C4-2B (cell line): ENCODE measurements around the gene SLC6A13.

Experiments used
- H3K27ac ChIP-seq: fragments of 450-650 bp; 2 replicates; pipeline ENCODE4 v1.5.1; 2017
- ZFX ChIP-seq: fragments of 450-650 bp; IDR thresholded peaks from 2 replicates; pipeline ENCODE4 v1.6.1; 2017
- TF ChIP-seq, protein P1 (sequence below): fragments of 450-650 bp; conservative IDR thresholded peaks from 2 replicates; pipeline ENCODE4 v1.5.1; 2017; ENCODE audit warnings: mild to moderate bottlenecking

The SLC6A13 gene

DNA sequence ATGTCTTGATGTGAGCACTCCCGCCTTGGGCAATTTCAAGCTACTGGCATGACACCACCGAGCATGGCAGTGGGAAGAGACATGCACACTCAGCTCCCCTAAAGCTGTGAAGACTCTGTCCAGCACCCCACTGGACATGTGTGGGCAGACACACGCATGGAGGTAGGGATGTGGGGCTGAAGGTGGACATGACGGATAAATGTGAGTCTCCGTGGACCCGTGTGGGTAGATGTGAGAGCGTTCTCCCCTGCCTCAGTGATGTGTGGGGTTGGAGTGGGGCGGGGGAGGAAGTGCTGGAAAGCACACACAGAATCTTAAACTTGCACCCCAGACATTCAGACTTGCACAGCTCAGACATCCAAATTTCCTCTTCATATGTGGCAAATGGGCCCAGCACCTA lies 61.3 kb downstream of the SLC6A13 start:
- TF ChIP-seq ZFX = no peak
- TF ChIP-seq, protein P1, sequence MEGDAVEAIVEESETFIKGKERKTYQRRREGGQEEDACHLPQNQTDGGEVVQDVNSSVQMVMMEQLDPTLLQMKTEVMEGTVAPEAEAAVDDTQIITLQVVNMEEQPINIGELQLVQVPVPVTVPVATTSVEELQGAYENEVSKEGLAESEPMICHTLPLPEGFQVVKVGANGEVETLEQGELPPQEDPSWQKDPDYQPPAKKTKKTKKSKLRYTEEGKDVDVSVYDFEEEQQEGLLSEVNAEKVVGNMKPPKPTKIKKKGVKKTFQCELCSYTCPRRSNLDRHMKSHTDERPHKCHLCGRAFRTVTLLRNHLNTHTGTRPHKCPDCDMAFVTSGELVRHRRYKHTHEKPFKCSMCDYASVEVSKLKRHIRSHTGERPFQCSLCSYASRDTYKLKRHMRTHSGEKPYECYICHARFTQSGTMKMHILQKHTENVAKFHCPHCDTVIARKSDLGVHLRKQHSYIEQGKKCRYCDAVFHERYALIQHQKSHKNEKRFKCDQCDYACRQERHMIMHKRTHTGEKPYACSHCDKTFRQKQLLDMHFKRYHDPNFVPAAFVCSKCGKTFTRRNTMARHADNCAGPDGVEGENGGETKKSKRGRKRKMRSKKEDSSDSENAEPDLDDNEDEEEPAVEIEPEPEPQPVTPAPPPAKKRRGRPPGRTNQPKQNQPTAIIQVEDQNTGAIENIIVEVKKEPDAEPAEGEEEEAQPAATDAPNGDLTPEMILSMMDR = no peak
- H3K27ac ChIP-seq = no peak overlapping the region

DNA sequence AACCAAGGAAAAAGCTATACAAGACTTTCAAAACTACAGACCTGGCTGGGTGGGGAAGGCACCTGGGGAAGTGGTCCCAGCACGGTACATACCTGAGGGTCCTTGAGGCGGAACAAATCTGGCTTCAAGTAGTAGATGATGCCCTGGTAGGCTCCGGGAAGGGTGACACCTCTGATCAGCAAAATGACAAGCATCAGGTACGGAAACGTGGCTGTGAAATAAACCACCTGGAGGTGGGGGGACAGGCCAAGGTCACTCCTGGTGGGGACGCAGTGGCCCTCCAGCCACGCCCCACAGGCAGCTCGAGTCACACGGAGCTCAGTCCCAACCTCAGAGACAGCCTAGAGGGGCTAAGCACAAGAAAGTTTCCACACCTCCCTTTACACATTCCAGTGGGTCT lies 63.9 kb downstream of the SLC6A13 start:
- TF ChIP-seq, protein P1 = no peak
- TF ChIP-seq ZFX = no peak
- H3K27ac ChIP-seq = no peak overlapping the region

DNA sequence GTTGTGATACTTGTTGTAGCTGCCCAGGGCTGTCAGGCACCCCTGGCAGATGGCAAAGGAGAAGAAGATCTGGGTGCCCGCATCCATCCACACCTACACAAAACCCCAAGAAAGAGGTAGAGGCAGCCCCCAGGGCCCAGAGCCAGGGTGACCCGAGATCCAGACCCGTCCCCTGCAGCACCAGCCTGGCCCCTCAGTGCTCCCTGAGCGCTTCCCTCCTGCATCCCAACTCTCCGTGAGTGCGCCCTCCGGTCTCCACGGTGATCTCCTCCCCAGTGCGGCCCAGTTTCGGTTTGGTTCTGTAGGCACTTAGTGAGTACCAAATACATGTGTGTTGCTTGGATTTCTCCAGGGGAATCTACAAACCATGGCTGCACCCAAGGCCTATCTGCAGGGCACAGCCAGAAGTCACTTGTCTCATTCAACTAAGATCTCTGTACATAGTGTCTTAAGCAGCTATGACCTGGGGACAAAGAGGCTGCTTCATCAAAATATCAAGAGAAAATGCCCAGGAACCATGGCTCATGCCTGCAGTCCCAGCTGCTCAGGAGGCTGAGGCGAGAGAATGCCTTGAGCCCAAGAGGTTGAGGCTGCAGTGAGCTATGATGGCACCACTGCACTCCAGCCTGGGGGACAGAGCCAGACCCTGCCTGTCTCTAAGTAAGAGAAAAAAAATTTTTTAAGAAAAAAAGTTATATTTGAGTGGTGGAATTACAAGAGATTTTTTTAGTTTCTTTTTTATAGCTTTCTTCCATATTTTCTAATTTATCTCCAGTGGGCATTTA lies 64.5 kb downstream of the SLC6A13 start:
- no peak overlapping the region for H3K27ac ChIP-seq
- no peak for TF ChIP-seq ZFX
- TF ChIP-seq, protein P1 = no peak

DNA sequence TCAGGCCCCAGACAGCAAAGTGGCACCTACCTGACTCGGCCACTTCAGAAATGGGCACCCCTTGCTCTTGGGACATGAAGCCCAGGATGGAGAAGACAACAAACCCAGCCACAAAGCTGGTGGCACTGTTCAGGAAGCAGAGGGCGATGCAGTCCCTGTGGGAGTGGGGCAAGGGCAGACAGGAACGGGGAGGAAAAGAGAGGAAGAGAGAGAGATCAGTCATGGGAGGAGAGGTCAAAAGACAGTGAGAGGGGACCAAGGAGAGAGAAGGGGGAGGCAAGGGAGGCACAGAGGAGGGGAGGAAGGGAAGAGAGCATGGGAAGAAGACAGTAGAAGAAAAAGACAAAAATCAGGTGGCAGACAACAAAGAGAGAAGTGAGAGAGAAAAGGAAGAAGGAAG lies 65.3 kb downstream of the SLC6A13 start:
- TF ChIP-seq ZFX = no peak

DNA sequence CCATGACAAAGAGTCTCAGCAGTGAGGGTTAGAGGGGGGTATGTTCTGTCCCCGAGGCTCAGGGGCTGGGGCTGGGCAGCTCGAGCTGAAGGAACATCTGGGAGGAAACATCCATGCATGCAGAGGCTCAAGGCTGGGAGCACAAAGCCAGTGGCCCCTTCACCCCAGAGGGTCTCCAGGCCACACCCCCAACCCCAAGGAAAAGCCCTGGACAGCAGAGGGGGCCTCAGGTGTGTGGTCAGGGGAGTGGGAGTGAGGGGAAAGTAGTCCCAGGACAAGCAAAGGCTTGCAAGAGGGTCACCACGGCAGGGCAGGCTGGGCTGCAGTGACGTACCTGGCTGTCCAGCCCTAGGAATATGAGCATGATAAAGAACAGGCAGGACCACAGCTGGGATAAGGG lies 66.2 kb downstream of the SLC6A13 start:
- TF ChIP-seq ZFX = no peak
- TF ChIP-seq, protein P1 = no peak
- no peak overlapping the region for H3K27ac ChIP-seq

More for the DNA sequence above, 65.3 kb downstream of the SLC6A13 start:
- H3K27ac ChIP-seq = no peak overlapping the region

DNA sequence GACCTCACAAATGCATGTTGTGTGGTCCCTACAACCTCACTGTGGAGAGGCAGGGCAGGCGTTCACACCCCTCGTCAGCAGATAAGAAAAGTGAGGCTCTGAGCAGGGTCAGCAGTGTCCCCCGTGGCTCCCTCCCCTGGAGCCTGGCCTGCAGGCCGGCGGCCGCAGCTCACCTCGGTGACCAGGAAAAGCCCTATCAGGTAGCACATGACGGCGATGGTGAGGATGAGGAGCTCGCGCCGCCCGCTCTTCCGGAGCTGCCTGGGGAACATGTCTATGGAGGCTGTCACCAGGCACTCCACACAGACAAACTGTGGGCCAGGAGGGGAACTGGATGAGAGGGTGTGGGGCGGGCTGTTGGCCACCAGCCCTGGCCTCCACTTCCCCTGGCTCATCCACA lies 66.7 kb downstream of the SLC6A13 start:
- TF ChIP-seq, protein P1 = no peak
- TF ChIP-seq ZFX = no peak
- no peak overlapping the region for H3K27ac ChIP-seq

DNA sequence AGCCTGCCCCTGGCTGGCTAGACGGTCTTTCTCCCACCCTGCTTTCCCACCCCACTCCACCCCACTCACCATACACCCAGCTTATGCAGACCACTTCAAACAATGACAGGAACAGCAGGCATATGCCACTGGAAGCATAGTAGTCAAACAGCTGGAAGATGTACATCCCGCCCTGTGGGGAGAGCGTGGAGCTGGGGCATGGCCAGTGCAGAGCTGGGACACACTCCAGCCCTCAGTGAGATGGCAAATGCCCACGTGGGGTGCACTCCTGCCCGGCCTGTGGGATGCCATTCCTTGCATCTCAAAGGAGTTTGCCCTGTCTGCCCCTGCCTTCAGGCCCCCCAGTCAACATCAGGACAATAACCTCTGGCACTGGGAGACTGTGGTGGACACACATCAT lies 67.5 kb downstream of the SLC6A13 start:
- TF ChIP-seq, protein P1 = no peak
- TF ChIP-seq ZFX = no peak
- no peak overlapping the region for H3K27ac ChIP-seq

DNA sequence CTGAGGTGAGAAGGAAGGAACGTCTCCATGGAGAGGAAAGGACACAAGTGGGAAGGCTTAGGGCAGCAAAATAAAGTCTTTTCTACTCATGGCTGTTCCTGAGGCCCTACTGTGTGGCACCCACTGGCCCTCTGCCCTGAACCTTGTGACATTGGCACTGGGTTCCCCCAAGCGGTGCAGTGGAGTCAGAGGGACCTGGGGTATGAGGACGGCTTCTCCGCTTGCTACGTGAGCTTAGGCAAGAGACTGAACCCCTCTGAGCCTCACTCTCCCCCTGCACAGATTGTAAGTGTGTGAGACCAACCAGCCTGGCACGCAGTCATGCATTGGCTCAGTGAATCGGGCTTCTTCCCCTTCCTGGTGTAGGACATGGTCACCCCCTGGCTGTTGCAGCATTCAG lies 68.4 kb downstream of the SLC6A13 start:
- no peak overlapping the region for H3K27ac ChIP-seq
- TF ChIP-seq ZFX = no peak
- TF ChIP-seq, protein P1 = no peak
